ENCODE data around the gene DBNDD1.
"Not testable (repeated sequence)": the region's sequence is repeated elsewhere in the genome, so short reads cannot be mapped to it uniquely, and the experiment has no call there.

The DBNDD1 gene

GRCh38 chr16:89990799-89991198 lies 28.5 kb downstream of the DBNDD1 start:
- DNase-seq (ENCODE audit: low spot score): no peak

GRCh38 chr16:89988951-89989350 lies 30.3 kb downstream of the DBNDD1 start:
- no peak for DNase-seq (ENCODE audit: low spot score)

- DNase-seq (ENCODE audit: low spot score): no peak
These were observed 32.1 kb downstream of the DBNDD1 start for GRCh38 chr16:89987169-89987568.

DNA sequence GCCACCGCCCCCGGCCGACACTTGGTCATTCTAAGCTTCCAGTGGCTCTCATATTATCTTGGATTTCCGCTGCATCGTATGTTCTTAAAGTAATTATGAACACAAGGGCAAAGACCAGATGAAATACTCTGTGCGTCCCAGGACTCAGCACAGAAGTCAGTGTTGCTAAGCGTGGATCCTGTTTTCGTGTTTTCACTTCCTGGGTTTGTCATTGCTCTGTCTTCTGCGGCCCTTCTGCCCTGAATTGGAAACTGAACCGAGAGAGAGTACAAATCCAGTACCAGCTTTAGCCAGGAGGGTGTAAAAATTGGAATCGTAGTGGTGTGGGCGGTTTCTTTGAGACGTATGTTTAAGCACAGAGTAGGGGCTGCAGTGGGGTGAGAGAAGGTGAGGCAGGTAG lies 32.7 kb downstream of the DBNDD1 start:
- no peak for DNase-seq (ENCODE audit: low spot score)

GRCh38 chr16:89985219-89985618 lies 34.0 kb downstream of the DBNDD1 start:
- no peak for DNase-seq (ENCODE audit: low spot score)

DNA sequence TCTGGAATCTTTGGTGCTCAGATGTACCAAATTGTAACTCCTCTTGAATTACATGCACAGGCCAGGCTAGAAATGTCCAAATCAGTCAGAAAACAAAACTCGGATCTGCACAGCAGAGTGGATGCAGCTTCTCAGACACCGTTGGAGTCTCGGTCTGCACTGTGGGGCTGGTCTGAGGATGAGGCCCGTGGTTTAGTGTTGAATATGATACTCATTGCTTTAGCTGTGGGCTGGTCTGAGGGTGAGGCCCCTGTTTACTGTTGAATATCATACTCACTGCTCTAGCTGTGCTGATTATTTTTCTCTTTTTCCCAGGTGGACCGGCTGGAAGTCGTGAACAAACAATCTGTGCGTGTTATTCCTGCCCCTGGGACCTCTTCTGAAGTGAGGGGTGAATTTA lies 35.0 kb downstream of the DBNDD1 start:
- no peak for DNase-seq (ENCODE audit: low spot score)

DNA sequence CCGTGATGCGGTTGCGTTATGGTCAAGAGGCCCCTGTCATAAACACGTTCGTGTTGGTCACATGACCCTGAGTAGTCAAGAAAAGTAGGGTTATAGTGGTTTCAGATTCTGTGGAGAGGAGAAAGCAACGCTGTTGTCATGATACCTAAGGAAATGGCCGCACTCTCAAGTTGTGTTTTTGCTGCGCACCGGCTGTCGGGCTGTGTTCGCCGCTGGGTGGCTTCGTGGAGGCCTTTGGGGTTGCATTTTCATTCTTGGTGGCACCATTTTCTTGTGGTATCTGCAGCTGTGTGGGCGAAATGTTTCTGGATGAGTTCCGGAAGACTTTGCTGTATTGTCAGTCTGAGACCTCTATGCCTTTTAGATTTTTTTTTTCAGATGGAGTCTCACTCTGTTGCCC lies 35.7 kb downstream of the DBNDD1 start:
- DNase-seq (ENCODE audit: low spot score): no peak

GRCh38 chr16:89982318-89982717 lies 36.9 kb downstream of the DBNDD1 start:
- DNase-seq (ENCODE audit: low spot score): no peak

- DNase-seq (ENCODE audit: low spot score): no peak
These were observed 37.8 kb downstream of the DBNDD1 start for GRCh38 chr16:89981414-89981813.

DNA sequence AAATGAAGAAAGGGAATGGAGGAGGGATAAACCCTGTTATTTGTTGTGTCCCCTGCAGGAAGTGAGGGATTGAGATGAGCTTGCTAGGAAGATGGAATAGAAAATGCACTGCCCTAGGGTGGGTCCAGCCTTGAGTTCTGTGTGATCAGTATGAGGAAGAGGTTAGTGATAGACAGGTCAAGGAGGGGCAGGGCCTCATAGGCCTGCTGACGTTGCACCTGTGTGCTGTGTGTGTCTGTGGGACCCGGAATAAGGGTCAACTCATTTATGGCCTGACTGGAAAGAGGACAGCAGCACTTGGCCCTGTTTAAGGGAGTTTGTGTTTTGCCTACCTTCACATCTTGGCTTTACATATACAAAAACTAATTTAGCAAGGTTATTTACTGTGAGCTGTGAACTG lies 44.4 kb downstream of the DBNDD1 start:
- no peak for DNase-seq (ENCODE audit: low spot score)

GRCh38 chr16:89973654-89974335 lies 45.5 kb downstream of the DBNDD1 start:
- DNase-seq (ENCODE audit: low spot score): no peak

- DNase-seq (ENCODE audit: low spot score): no peak
These were observed 46.0 kb downstream of the DBNDD1 start for GRCh38 chr16:89973235-89973634.

DNA sequence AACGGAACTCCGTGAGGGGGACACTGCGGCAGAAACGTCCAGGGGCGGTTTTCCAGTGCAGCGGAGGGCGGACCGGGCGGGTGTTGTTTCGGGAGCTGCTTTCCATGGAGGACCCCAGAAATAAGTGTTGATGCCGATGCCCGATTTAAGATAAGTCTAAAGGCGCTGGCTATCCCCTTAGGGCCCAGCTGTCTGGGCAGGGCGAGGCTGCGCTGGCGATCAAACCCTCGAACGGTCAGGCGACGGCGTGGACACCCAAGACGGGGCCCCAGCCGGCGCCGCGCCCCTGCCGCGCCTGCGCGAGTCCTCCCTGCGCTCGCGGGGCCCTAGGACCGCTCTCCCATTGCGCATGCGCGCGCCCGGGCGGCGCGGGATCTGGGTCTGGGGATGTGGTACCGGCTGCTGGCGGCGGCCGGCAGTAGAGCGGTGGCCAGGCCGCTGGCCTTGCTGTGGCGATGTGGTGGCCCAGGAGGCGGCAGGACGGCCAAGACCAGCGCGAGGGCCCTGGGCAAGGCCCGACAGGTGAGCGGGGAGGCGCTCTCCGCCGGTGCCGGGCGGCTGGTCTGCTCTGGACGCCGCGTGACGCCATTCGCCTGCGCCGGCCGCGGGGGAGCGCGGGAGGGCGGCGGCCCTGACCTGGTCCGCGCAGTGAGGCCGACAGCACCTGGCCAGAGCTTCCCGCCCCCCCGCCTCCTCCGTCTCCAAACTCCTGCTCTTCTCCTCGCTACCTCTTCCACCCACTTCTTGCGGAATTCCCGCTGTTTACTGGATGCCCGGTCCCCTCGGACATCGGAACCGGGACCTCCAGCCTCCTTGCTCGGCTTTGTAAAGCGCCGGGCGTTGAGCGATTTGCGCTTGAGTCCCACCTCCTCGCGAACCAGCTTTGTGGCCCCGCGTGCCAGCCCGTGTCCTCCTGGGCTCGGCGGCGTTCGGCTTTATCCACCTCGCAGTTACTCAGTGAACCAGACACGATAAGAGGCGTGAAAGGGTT lies 46.7 kb downstream of the DBNDD1 start:
- DNase-seq (ENCODE audit: low spot score): peak; percentile 95

- DNase-seq (ENCODE audit: low spot score): no peak
These were observed 47.6 kb downstream of the DBNDD1 start for GRCh38 chr16:89971495-89972243.

GRCh38 chr16:89969741-89970410 lies 49.4 kb downstream of the DBNDD1 start:
- DNase-seq (ENCODE audit: low spot score): no peak

DNA sequence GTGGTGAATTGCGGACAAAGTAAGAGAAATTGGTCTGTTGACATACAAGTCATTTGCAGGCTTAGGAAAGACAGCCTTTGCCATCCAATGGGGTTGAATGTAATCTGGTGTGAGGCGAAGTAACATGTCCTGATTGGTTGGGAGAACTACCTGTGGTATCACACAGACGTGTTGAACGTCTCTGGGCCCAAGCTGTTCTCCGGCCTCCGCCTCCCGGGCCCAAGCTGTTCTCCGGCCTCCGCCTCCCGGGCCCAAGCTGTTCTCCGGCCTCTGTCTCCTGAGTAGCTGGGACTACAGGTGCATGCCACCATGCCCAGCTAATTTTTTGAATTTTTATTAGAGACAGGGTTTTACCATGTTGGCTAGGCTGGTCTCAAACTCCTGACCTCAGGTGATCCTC lies 51.2 kb downstream of the DBNDD1 start:
- not testable (repeated sequence) for DNase-seq (ENCODE audit: low spot score)

- not testable (repeated sequence) for DNase-seq (ENCODE audit: low spot score)
These were observed 51.8 kb downstream of the DBNDD1 start for GRCh38 chr16:89967436-89967835.

DNA sequence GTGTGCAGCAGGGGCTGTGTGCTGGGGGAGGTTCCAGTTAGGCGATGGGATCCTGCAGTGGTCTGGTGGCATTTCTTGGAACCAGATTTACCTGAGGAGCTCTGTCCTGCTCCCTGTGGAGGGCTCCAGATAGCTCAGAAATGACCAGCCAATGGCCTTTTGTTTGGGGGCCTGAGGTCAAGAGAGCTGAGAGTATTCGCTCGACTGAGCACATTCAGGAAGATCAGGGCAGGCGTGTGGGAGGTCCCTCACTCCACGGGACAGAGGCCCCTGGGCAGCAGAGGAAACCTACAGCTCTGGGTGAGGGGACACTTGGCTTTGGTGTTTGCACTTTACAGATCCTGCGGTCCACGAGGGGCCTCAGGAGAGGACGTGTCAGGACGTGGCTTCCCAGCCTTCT lies 52.5 kb downstream of the DBNDD1 start:
- no peak for DNase-seq (ENCODE audit: low spot score)

GRCh38 chr16:89965447-89966225 lies 53.6 kb downstream of the DBNDD1 start:
- DNase-seq (ENCODE audit: low spot score): no peak

DNA sequence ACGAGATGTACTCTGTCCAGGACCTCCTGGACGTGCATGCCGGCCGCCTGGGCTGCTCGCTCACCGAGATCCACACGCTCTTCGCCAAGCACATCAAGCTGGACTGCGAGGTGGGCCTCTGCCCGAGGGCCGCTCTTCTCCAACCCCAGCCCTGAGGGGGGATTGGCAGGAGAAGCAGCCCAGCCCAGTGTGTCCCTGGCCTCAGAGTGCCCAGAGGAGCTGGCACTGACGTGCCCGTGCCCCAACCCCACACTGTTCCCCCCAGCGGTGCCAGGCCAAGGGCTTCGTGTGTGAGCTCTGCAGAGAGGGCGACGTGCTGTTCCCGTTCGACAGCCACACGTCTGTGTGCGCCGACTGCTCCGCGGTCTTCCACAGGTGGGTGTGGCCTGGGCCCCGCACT lies 55.1 kb downstream of the DBNDD1 start:
- no peak for DNase-seq (ENCODE audit: low spot score)

Data from SK-N-DZ (cell line).